Muscle of leg (tissue), 11 donors: ENCODE data around the gene ACP6. TPM values are rescaled to one million over a fixed set of nuclear protein-coding genes. Genes with fewer than 3 reads are reported as not detected.
A peak's percentile ranks its signal among the peaks of the same experiment; 100 is the strongest.
"Not testable (repeated sequence)": the region's sequence is repeated elsewhere in the genome, so short reads cannot be mapped to it uniquely, and the experiment has no call there.

Source experiments
- DNase-seq: peaks from one replicate; pipeline ENCODE4 v3.0.0; 2013
- H3K27ac ChIP-seq: one replicate; pipeline ENCODE4 v1.5.1; 2013; ENCODE audit warnings: mild to moderate bottlenecking, low read length, control low read depth
- H3K27me3 ChIP-seq: one replicate; pipeline ENCODE4 v1.6.1; 2013; ENCODE audit warnings: low read length; ENCODE audit not compliant: control insufficient read depth, insufficient read depth
- H3K36me3 ChIP-seq: one replicate; pipeline ENCODE4 v1.6.1; 2013; ENCODE audit warnings: low read length; ENCODE audit not compliant: control insufficient read depth, insufficient read depth
- H3K4me1 ChIP-seq: one replicate; pipeline ENCODE4 v1.6.1; 2013; ENCODE audit warnings: low read length; ENCODE audit not compliant: control insufficient read depth, insufficient read depth
- H3K4me3 ChIP-seq: one replicate; pipeline ENCODE4 v1.5.1; 2013; ENCODE audit warnings: low read length, control low read depth
- H3K9me3 ChIP-seq: replicated peaks from 2 replicates; pipeline ENCODE4 v1.6.1; 2013; ENCODE audit warnings: low read depth, low read length; ENCODE audit not compliant: control insufficient read depth
- WGBS: methylation state at CpG from one replicate; pipeline ENCODE4 v1.1.5; 2013; ENCODE audit warnings: missing lambda C conversion rate; ENCODE audit not compliant: insufficient coverage; 5-methylcytosine and 5-hydroxymethylcytosine counted together
- polyA plus RNA-seq, 8 donors: library from polyadenylated mRNA; unstranded; fragments of 120-200 nt; gene quantifications; one replicate each; pipeline versions ENCODE4 v1.2.1 to v1.2.3, GENCODE V29; 2013; ENCODE audit warnings: inconsistent platforms in 1 of 8, low replicate concordance in 1 of 8; ENCODE audit not compliant: insufficient read length in 8 of 8, insufficient read depth in 1 of 8
- total RNA-seq: library from RNA; stranded (reverse); fragments of 120-200 nt; gene quantifications from one replicate; pipeline ENCODE4 v1.2.4, GENCODE V29; 2013

Gene ACP6
- total and polyA plus RNA-seq, 9 donors = 5.0 to 10.3 (median 7.6) TPM

- peaks cover 2% of the 10 kb centered on the region for H3K27me3 ChIP-seq
- H3K27ac ChIP-seq = no peak overlapping the region
- DNase-seq = no peak
- no peaks in the 10 kb centered on the region for H3K36me3 ChIP-seq
- peaks cover 10% of the 10 kb centered on the region for H3K9me3 ChIP-seq
- H3K4me1 ChIP-seq = no peaks in the 10 kb centered on the region
- H3K4me3 ChIP-seq = no peak overlapping the region
These were observed 12.9 kb upstream of the ACP6 start for GRCh38 chr1:147683163-147683763.

GRCh38 chr1:147680608-147681235 lies 10.4 kb upstream of the ACP6 start:
- WGBS = 95% methylated on average over 26 of the region's 38 CpGs

DNA sequence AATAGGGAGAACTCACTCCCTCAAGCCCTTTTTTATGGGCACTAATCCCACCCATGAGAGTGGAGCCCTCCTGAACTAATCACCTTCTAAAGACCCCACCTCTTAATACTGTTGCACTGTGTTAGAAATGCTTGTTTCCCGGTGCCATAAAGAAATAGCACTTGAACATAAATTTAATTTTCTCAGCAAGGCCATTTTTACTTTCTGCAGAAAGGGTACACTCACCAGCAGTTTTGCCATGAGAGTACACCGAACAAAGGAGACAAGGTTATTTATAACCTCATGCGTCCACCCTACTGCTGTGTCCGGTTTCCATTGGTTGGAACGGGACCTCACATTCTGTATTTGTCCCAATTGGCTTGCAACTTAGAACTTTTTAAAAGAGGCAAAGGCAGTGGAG lies 7.4 kb upstream of the ACP6 start:
- not testable (repeated sequence) for H3K36me3 ChIP-seq, H3K27ac ChIP-seq, H3K27me3 ChIP-seq, H3K4me3 ChIP-seq, H3K4me1 ChIP-seq, DNase-seq
- WGBS = 94% methylated on average over 5 of the region's 5 CpGs
- peaks cover 17% of the 10 kb centered on the region for H3K9me3 ChIP-seq

More at GRCh38 chr1:147680608-147681235, 10.4 kb upstream of the ACP6 start:
- not testable (repeated sequence) for H3K4me1 ChIP-seq, DNase-seq, H3K27ac ChIP-seq, H3K4me3 ChIP-seq, H3K36me3 ChIP-seq, H3K27me3 ChIP-seq
- H3K9me3 ChIP-seq = peaks cover 17% of the 10 kb centered on the region

GRCh38 chr1:147676311-147677085 lies 6.2 kb upstream of the ACP6 start:
- H3K36me3 ChIP-seq = no peaks in the 10 kb centered on the region
- H3K9me3 ChIP-seq = peaks cover 8% of the 10 kb centered on the region
- H3K4me1 ChIP-seq = no peaks in the 10 kb centered on the region
- no peaks in the 10 kb centered on the region for H3K27me3 ChIP-seq
- H3K27ac ChIP-seq = no peak overlapping the region
- WGBS = no CpG with 5 or more reads among the region's 4 CpGs
- no peak overlapping the region for H3K4me3 ChIP-seq
- no peak for DNase-seq

DNA sequence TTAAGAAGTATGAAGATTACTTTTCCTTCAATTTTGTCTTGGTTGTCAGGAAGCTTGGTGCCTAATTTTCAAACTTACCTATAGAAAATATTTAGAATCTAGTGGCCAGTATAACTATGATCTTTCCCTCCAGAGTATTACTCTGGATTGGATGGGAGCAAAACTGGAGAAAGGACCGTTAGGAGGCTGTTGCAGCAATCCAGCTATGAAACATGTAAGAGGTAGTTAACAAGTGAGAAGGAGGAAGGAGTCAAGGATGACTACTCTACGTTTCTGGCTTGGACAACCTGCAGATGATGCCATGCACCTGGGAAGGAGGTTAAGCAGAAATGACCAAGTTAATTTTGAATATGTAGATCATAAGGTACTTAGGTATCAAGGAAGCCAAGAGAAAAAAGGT lies 3.5 kb upstream of the ACP6 start:
- peaks cover 7% of the 10 kb centered on the region for H3K4me1 ChIP-seq
- 28% methylated on average over 2 of the region's 2 CpGs for WGBS
- DNase-seq = no peak

GRCh38 chr1:147673406-147673805 lies 3.1 kb upstream of the ACP6 start:
- Histone ChIP-seq H3K27me3 (no peaks in the 10 kb centered on the region), H3K27ac (no peak overlapping the region), H3K4me3 (no peak overlapping the region), H3K9me3 (peaks cover 6% of the 10 kb centered on the region), H3K36me3 (no peaks in the 10 kb centered on the region), H3K4me1 (peaks cover 7% of the 10 kb centered on the region)
- WGBS = no CpG with 5 or more reads among the region's 2 CpGs
- DNase-seq = no peak

More for the DNA sequence above, 3.5 kb upstream of the ACP6 start:
- H3K27me3 ChIP-seq = no peaks in the 10 kb centered on the region
- no peaks in the 10 kb centered on the region for H3K36me3 ChIP-seq
- H3K4me3 ChIP-seq = no peak overlapping the region
- no peak overlapping the region for H3K27ac ChIP-seq
- peaks cover 6% of the 10 kb centered on the region for H3K9me3 ChIP-seq

GRCh38 chr1:147669469-147670318 lies 630 bp downstream of the ACP6 start:
- no peaks in the 10 kb centered on the region for H3K9me3 ChIP-seq
- WGBS = under 1% methylated on average over 52 of the region's 53 CpGs
- peak overlapping the region; percentile 76 for H3K27ac ChIP-seq
- peak overlapping the region; percentile 82 for H3K4me3 ChIP-seq
- H3K27me3 ChIP-seq = no peaks in the 10 kb centered on the region
- DNase-seq = peak; percentile 38
- peaks cover 7% of the 10 kb centered on the region for H3K4me1 ChIP-seq
- H3K36me3 ChIP-seq = no peaks in the 10 kb centered on the region

GRCh38 chr1:147665521-147665920 lies 4.8 kb downstream of the ACP6 start:
- Histone ChIP-seq H3K4me1 (peaks cover 6% of the 10 kb centered on the region), H3K27ac (no peak overlapping the region), H3K36me3 (no peaks in the 10 kb centered on the region), H3K9me3 (peaks cover 6% of the 10 kb centered on the region), H3K27me3 (no peaks in the 10 kb centered on the region), H3K4me3 (no peak overlapping the region)
- WGBS = no CpG with 5 or more reads among the region's 2 CpGs
- DNase-seq = no peak

GRCh38 chr1:147664206-147664605 lies 6.1 kb downstream of the ACP6 start:
- H3K9me3 ChIP-seq = peaks cover 6% of the 10 kb centered on the region
- no peaks in the 10 kb centered on the region for H3K27me3 ChIP-seq
- DNase-seq = no peak
- no peak overlapping the region for H3K27ac ChIP-seq
- H3K4me1 ChIP-seq = peaks cover under 1% of the 10 kb centered on the region
- WGBS = 67% methylated on average over 4 of the region's 4 CpGs
- H3K36me3 ChIP-seq = no peaks in the 10 kb centered on the region
- no peak overlapping the region for H3K4me3 ChIP-seq

DNA sequence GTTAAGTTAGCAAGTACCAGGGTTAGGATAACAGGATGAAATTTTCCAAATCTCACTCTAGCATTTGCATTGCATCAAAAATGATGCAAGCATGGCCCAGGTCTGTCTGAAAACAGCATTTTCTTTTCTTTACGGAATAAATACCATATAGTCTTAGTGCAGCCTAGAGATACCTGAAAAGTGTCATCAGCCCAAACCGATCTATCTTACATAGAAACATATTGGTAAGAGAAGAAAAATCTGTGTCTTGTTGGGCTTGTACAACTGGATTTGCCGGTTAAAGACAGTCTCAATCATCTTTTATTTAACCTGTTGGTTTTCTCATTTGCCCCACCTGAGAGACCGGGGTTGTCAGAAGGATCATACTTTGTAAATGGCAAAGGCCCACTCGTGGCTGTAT lies 15.8 kb downstream of the ACP6 start:
- 93% methylated on average over 2 of the region's 5 CpGs for WGBS
- H3K9me3 ChIP-seq = no peaks in the 10 kb centered on the region
- no peak for DNase-seq
- H3K27ac ChIP-seq = no peak overlapping the region
- no peaks in the 10 kb centered on the region for H3K4me1 ChIP-seq
- H3K4me3 ChIP-seq = no peak overlapping the region
- H3K36me3 ChIP-seq = peaks cover 28% of the 10 kb centered on the region
- H3K27me3 ChIP-seq = no peaks in the 10 kb centered on the region
